Lower leg skin (tissue), 4 donors: ENCODE results near the gene MTHFD2L. TPM values are rescaled to one million over a fixed set of nuclear protein-coding genes. Genes with fewer than 3 reads are reported as not detected.

ENCODE experiments used
- DNase-seq, 2 donors: peaks; one replicate each; pipeline ENCODE4 v3.0.0-alpha.2; 2019; ENCODE audit warnings: low spot score in 2 of 2
- H3K4me3 ChIP-seq: fragments of 200-600 bp; sonication (generic); 2 replicates; pipeline ENCODE4 v1.5.1; 2017; ENCODE audit warnings: mild to moderate bottlenecking, low read depth; ENCODE audit not compliant: poor library complexity, severe bottlenecking
- POLR2A ChIP-seq, 2 donors: fragments of 450-650 bp; IDR thresholded peaks; one replicate each; pipeline ENCODE4 v1.6.1; 2016 to 2017; ENCODE audit warnings: antibody characterized with exemption in 2 of 2, mild to moderate bottlenecking in 1 of 2, moderate library complexity in 1 of 2
- WGBS, 2 donors: methylation state at CpG; one replicate each; pipeline ENCODE4 v1.1.5; 2018; 5-methylcytosine and 5-hydroxymethylcytosine counted together
- intact Hi-C: fragments of 100-400 bp; cut with DNase I; formaldehyde crosslinking; loops from one replicate; pipeline ENCODE4 v1.15.0; 2023; ENCODE audit warnings: low total_unique reads
- total RNA-seq, 4 donors: library from RNA; depleted of rRNA; stranded (reverse); fragments of >200 nt; gene quantifications; one replicate each; pipeline ENCODE4 v1.1.0, GENCODE V29; 2016
- TF ChIP-seq, protein P1 (sequence below), 3 donors: fragments of 450-650 bp; IDR thresholded peaks; one replicate each; pipeline ENCODE4 v1.5.1; 2016; ENCODE audit warnings: antibody characterized with exemption in 3 of 3, mild to moderate bottlenecking in 3 of 3, moderate library complexity in 2 of 3

The MTHFD2L gene
- total RNA-seq, 4 donors from 2014 or later: 3.5 to 16.2 (median 10.9) TPM

GRCh38 chr4:74279716-74280115, 121.8 kb downstream of the MTHFD2L start:
- DNase-seq: no peak
- intact Hi-C loops: no loop called here
- H3K4me3 ChIP-seq: no peak overlapping the region
- WGBS, 2 donors: 95 to 100% methylated on average over 3 of the region's 3 CpGs
- no peak for TF ChIP-seq POLR2A (IDR thresholded peaks at IDR 0.05)
- TF ChIP-seq, protein P1, sequence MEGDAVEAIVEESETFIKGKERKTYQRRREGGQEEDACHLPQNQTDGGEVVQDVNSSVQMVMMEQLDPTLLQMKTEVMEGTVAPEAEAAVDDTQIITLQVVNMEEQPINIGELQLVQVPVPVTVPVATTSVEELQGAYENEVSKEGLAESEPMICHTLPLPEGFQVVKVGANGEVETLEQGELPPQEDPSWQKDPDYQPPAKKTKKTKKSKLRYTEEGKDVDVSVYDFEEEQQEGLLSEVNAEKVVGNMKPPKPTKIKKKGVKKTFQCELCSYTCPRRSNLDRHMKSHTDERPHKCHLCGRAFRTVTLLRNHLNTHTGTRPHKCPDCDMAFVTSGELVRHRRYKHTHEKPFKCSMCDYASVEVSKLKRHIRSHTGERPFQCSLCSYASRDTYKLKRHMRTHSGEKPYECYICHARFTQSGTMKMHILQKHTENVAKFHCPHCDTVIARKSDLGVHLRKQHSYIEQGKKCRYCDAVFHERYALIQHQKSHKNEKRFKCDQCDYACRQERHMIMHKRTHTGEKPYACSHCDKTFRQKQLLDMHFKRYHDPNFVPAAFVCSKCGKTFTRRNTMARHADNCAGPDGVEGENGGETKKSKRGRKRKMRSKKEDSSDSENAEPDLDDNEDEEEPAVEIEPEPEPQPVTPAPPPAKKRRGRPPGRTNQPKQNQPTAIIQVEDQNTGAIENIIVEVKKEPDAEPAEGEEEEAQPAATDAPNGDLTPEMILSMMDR (IDR thresholded peaks at IDR 0.05): no peak

- DNase-seq: no peak
- no peak overlapping the region for H3K4me3 ChIP-seq
- intact Hi-C loops: no loop called here
- TF ChIP-seq, protein P1 (IDR thresholded peaks at IDR 0.05): no peak
- no peak for TF ChIP-seq POLR2A (IDR thresholded peaks at IDR 0.05)
These were observed 125.0 kb downstream of the MTHFD2L start for GRCh38 chr4:74282926-74283325.

DNA sequence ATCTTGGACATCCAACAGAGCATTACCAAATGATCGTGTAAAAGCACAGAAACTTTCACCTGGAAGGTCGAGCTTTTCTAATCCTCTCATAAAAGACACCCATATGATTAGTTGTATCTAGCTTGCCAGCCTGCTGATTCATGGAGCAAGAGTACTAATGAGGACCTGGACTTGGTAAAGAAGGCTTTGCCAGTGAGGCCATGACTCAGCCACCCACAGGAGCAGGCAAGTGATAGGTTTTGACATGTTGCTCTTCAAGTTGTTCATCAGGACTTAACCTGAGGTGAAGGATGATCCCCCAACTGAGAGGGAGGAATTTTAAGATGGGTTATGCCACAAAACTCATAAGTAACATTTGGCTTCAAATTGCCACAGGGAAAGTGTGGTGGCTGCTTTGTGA, 125.7 kb downstream of the MTHFD2L start:
- DNase-seq: peak in 1 of 2 donors; percentile 45
- intact Hi-C loops: no loop called here
- TF ChIP-seq, protein P1 (IDR thresholded peaks at IDR 0.05): no peak
- no peak for TF ChIP-seq POLR2A (IDR thresholded peaks at IDR 0.05)
- WGBS, 2 donors: 47 to 51% methylated on average over 2 of the region's 2 CpGs
- no peak overlapping the region for H3K4me3 ChIP-seq

GRCh38 chr4:74284053-74284452, 126.1 kb downstream of the MTHFD2L start:
- TF ChIP-seq POLR2A (IDR thresholded peaks at IDR 0.05): no peak
- TF ChIP-seq, protein P1 (IDR thresholded peaks at IDR 0.05): no peak
- 38 to 54% methylated on average over 3 of the region's 3 CpGs for WGBS, 2 donors
- DNase-seq: no peak
- H3K4me3 ChIP-seq: no peak overlapping the region
- intact Hi-C loops: no loop called here

DNA sequence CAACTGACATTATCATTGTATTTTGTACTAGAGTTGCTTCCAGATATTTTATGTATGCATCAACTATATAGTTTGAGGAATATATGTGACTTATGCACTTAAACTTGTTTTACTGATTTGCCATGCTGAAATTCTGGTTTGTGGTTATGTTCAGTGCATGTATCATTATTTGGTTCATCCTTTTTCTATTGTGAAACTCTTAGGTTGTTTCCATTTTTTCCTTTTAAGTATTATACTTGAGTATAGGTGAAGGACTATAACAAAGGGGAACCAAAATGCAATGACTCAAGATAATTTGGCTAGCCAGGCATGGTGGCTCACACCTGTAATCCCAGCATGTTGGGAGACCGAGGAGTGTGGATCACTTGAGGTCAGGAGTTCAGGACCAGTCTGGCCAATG, 129.2 kb downstream of the MTHFD2L start:
- DNase-seq: no peak
- no peak for TF ChIP-seq POLR2A (IDR thresholded peaks at IDR 0.05)
- TF ChIP-seq, protein P1 (IDR thresholded peaks at IDR 0.05): no peak
- 80 to 100% methylated on average over 1 of the region's 1 CpG for WGBS, 2 donors
- H3K4me3 ChIP-seq: no peak overlapping the region
- intact Hi-C loops: loop anchor here (2.0 kb wide), 1 partner anchor 44 kb away; no protein-coding TSS in a partner anchor

DNA sequence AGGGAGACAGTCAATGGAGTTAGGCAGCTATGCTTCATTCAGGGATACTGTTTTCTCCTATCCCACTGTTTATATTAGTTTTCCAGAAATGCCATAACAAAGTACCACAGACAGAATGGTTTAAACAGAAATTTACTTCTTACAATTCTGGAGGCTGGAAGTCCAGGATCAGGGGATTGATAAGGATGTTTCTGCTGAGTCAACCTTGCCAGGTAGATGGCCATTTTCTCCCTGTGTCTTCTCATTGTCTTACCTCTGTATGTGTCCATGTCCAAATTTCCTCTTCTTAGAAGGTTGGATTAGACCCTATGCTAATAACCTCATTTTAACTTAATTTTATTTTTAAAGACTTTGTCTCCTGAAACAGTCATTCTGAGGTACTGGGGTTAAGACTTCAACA, 129.9 kb downstream of the MTHFD2L start:
- no peak for TF ChIP-seq POLR2A (IDR thresholded peaks at IDR 0.05)
- TF ChIP-seq, protein P1 (IDR thresholded peaks at IDR 0.05): no peak
- no peak for DNase-seq

More for the DNA sequence above, 129.9 kb downstream of the MTHFD2L start:
- H3K4me3 ChIP-seq: no peak overlapping the region
- intact Hi-C loops: loop anchor here (2.0 kb wide), 1 partner anchor 45 kb away; no protein-coding TSS in a partner anchor
